Measurements from ENCODE around the gene FAM168B. TPM values are rescaled to one million over a fixed set of nuclear protein-coding genes. Genes with fewer than 3 reads are reported as not detected.

FAM168B gene
- total and polyA plus RNA-seq, 12 donors = 17.3 to 112 (median 85.0) TPM

- H3K9me3 ChIP-seq = no peaks in the 10 kb centered on the region
- 91 to 93% methylated on average over 6 of the region's 6 CpGs for WGBS, 2 donors
- no peak for TF ChIP-seq CTCF (IDR thresholded peaks at IDR 0.05)
- H3K27me3 ChIP-seq = no peaks in the 10 kb centered on the region
- DNase-seq (no peak), ATAC-seq (no peak)
- no peak overlapping the region for H3K4me3 ChIP-seq
- H3K27ac ChIP-seq = no peak overlapping the region
- intact Hi-C loops (cut with DNase I) = loop anchor here in 1 of 10 donors (10.0 kb wide), 1 partner anchor 86 kb away; no protein-coding TSS in a partner anchor
- H3K4me1 ChIP-seq = peaks cover 0 to 14% (median 0%) of the 10 kb centered on the region in 9 donors
- H3K36me3 ChIP-seq = peaks cover 0 to 78% (median 47%) of the 10 kb centered on the region in 9 donors
Observed at GRCh38 chr2:131048641-131049040, 44.6 kb downstream of the FAM168B start.

GRCh38 chr2:131047920-131048560 lies 45.2 kb downstream of the FAM168B start:
- 87 to 88% methylated on average over 11 of the region's 11 CpGs for WGBS, 2 donors

GRCh38 chr2:131046918-131047652 lies 46.2 kb downstream of the FAM168B start:
- Histone ChIP-seq H3K4me3 (no peak overlapping the region), H3K36me3 (peaks cover 0 to 63% (median 32%) of the 10 kb centered on the region in 9 donors), H3K27me3 (no peaks in the 10 kb centered on the region), H3K27ac (peak overlapping the region in 2 of 10 donors; percentile 14 to 41), H3K9me3 (no peaks in the 10 kb centered on the region), H3K4me1 (peaks cover 0 to 14% (median 0%) of the 10 kb centered on the region in 9 donors)
- ATAC-seq (peak in 6 of 8 donors; percentile 45 to 74 (median 60)), DNase-seq (peak in 1 of 2 donors; percentile 46)
- intact Hi-C loops (cut with DNase I) = loop anchor here in 1 of 10 donors (10.0 kb wide), 1 partner anchor 88 kb away; no protein-coding TSS in a partner anchor
- 86 to 92% methylated on average over 18 of the region's 18 CpGs for WGBS, 2 donors
- TF ChIP-seq CTCF (IDR thresholded peaks at IDR 0.05) = no peak

More at GRCh38 chr2:131047920-131048560, 45.2 kb downstream of the FAM168B start:
- intact Hi-C loops (cut with DNase I) = loop anchor here in 1 of 10 donors (10.0 kb wide), 1 partner anchor 87 kb away; no protein-coding TSS in a partner anchor
- H3K36me3 ChIP-seq = peaks cover 0 to 72% (median 41%) of the 10 kb centered on the region in 9 donors
- no peak overlapping the region for H3K27ac ChIP-seq
- DNase-seq = no peak
- no peak for TF ChIP-seq CTCF (IDR thresholded peaks at IDR 0.05)
- ATAC-seq = peak in 1 of 8 donors; percentile 3
- no peaks in the 10 kb centered on the region for H3K27me3 ChIP-seq
- peaks cover 0 to 14% (median 0%) of the 10 kb centered on the region in 9 donors for H3K4me1 ChIP-seq
- H3K4me3 ChIP-seq = no peak overlapping the region
- no peaks in the 10 kb centered on the region for H3K9me3 ChIP-seq
